Chondrocyte (in vitro differentiated cells): ENCODE measurements around the gene MBD3. TPM values are rescaled to one million over a fixed set of nuclear protein-coding genes. Genes with fewer than 3 reads are reported as not detected.

Experiments
- DNase-seq: peaks from one replicate; pipeline ENCODE4 v3.0.0; 2021; ENCODE audit warnings: mixed read lengths, low spot score
- H3K27ac Mint-ChIP-seq: one replicate; pipeline ENCODE4 v1.8.0; 2021; ENCODE audit warnings: mild to moderate bottlenecking, moderate library complexity, mixed read lengths; ENCODE audit not compliant: unreplicated experiment
- H3K27me3 Mint-ChIP-seq: 2 replicates; pipeline ENCODE4 v1.8.0; 2021; ENCODE audit warnings: low read depth, mixed read lengths
- H3K36me3 Mint-ChIP-seq: 2 replicates; pipeline ENCODE4 v1.8.0; 2021; ENCODE audit warnings: low read depth, mixed read lengths
- H3K4me1 Mint-ChIP-seq: 2 replicates; pipeline ENCODE4 v1.8.0; 2021; ENCODE audit warnings: low read depth, mild to moderate bottlenecking, mixed read lengths
- H3K4me3 Mint-ChIP-seq: one replicate; pipeline ENCODE4 v1.8.0; 2021; ENCODE audit warnings: mild to moderate bottlenecking, moderate library complexity, mixed read lengths; ENCODE audit not compliant: unreplicated experiment
- H3K9me3 Mint-ChIP-seq: 2 replicates; pipeline ENCODE4 v1.8.0; 2021; ENCODE audit warnings: low read depth, mixed read lengths
- CTCF ChIP-seq: fragments of 200-600 bp; sonication (generic); IDR thresholded peaks from 2 replicates; pipeline ENCODE4 v1.5.0; 2021; ENCODE audit warnings: antibody characterized with exemption, mild to moderate bottlenecking, moderate library complexity
- total RNA-seq: library from RNA; stranded (reverse); gene quantifications from 3 replicates; pipeline ENCODE4 v1.2.1, GENCODE V29; 2021

MBD3 gene
- total RNA-seq, 1 donor from 2014 or later = 83.6 TPM

DNA sequence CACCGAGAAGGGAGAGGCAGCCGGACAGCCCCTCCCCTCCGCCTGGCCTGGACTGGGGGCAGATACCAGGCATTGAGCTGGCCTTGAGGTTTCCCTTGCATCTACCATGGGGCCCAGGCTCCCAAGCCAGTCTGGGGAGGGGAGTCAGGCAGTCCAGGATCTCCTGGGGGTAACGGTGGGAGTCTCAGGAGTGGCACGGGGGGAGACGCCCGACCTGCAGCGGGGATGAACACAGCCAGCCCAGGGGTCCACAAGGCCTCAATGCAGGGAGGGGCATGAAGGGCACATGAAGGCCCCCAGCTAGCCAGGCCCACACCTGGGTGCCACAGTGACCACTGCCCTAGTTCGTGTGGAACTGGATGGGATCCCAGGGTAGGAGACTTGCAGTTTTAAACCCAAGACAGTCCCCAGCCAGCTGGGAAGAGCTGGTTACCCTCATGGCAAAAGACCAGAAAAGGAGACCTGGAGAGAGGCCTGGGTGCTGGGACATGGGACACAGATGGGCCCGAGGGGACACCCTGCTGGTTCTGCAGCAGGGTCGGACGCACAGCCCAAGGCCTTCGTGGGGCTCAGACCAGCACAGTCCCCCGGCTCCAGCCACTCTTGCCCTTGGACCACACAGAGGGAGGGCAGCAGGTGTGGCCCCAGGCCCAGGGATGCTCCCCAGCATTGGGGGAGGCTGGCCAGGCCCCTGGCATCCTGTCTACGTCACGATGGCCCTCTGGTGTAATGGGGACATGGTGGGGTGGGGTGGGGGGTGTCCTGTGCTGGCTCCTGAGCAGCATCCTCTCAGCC, 17.2 kb upstream of the MBD3 start:
- no peak overlapping the region for H3K27ac Mint-ChIP-seq
- H3K36me3 Mint-ChIP-seq = peaks cover 10% of the 10 kb centered on the region
- H3K4me1 Mint-ChIP-seq = peaks cover 10% of the 10 kb centered on the region
- H3K9me3 Mint-ChIP-seq = no peaks in the 10 kb centered on the region
- no peak for TF ChIP-seq CTCF
- no peak overlapping the region for H3K4me3 Mint-ChIP-seq
- no peak for DNase-seq
- H3K27me3 Mint-ChIP-seq = no peaks in the 10 kb centered on the region

DNA sequence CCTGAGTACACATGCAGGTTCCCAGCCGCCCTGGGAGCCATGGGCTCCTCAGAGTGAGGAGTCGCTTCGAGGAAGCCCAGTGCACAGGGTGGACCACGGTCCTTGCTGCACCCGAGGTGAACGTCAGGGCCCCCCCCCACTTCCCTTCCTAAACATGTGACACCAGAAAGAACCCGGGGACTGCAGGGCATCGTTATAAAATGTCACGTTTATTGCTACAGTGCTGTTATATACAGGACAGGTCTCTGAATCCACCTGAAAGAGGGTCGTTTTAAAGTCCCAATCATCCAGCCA, 16.4 kb upstream of the MBD3 start:
- Mint-ChIP-seq H3K9me3 (no peaks in the 10 kb centered on the region), H3K36me3 (peaks cover 7% of the 10 kb centered on the region), H3K4me3 (no peak overlapping the region), H3K27me3 (no peaks in the 10 kb centered on the region), H3K4me1 (peaks cover 18% of the 10 kb centered on the region), H3K27ac (no peak overlapping the region)
- no peak for TF ChIP-seq CTCF
- DNase-seq = no peak

- Mint-ChIP-seq H3K4me3 (no peak overlapping the region), H3K27ac (peak overlapping the region; percentile 32), H3K4me1 (peaks cover 22% of the 10 kb centered on the region), H3K27me3 (no peaks in the 10 kb centered on the region), H3K9me3 (no peaks in the 10 kb centered on the region), H3K36me3 (peaks cover 7% of the 10 kb centered on the region)
- TF ChIP-seq CTCF = no peak
- no peak for DNase-seq
Measured at GRCh38 chr19:1608359-1609102, 15.9 kb upstream of the MBD3 start.

DNA sequence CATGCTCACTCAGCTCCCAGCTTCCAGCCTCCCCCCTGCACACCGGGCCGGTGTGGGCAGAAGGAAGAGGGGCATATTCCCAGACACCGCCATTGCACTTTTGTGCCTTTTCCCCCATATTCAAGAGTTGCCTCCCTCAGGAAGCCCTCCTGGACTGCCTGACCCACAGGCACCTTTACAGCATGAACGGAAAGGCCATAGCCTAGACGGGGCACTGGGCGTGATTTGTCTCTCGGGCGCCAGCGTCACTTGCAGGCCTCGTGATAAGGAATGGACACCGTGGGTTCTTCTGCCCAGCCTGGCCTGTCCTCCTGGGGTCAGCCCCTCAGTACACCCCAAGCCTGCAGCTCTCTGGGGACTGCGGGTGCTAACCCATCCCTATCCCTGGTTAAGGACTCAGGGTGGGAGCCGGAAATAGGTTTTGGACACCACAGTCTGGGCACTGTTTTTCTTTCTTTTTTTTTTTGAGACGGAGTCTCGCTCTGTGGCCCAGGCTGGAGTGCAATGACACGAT, 13.5 kb upstream of the MBD3 start:
- no peak for DNase-seq
- no peak for TF ChIP-seq CTCF
- no peaks in the 10 kb centered on the region for H3K27me3 Mint-ChIP-seq
- H3K4me3 Mint-ChIP-seq = peak overlapping the region; percentile 92
- peaks cover 3% of the 10 kb centered on the region for H3K36me3 Mint-ChIP-seq
- peaks cover 28% of the 10 kb centered on the region for H3K4me1 Mint-ChIP-seq
- H3K9me3 Mint-ChIP-seq = no peaks in the 10 kb centered on the region
- H3K27ac Mint-ChIP-seq = peak overlapping the region; percentile 100

DNA sequence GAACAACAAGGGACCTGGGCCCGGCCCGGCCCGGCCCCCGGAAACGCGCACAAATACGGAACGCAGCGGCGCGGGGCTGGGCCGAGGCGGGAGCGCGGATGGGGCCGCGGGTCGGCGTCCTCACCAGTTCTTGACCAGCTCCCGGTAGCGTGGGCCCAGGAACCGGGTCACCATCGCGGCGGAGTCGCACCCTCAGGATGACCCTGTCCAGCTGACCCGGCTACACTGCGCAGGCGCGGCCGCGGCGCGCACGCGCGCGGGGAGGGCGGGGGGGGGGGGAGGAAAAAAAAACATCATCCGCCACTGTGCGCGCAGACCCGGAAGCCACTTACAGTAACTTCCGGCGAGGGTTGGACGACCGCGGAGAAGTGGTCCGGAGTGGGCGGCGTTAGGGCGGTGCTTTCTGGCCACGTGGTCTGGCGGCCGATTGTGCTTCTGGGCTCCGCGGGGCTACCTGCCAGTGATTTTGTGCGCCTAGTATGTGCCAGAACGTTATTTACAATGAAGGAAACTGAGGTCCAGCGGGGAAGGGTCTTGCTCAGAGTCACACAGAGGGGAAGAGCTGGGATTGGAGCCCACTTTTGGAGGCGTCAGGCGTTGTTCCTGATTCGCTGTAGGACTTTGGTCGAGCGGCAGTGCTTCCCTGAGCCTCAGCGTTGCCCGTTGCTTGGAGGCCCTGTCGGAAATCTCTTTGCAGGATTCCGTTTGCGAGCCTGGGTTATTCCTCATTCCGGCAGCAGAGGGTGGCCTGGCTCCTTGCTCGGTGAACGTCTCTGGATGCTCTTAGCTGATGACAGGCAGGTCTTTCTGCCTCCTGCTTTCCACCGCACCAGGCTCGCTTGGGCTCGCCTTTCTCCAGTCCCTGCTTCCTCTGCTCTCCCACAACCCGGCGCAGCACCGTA, 12.8 kb upstream of the MBD3 start, which contains the start of gene UQCR11:
TSS of gene UQCR11 (minus strand) at position 227 of the 902 bp plus-strand sequence. CDS start at position 174, 53 bp downstream.
- Mint-ChIP-seq H3K4me3 (peak within 1 kb of the TSS; percentile 92), H3K27ac (peak within 1 kb of the TSS; percentile 100), H3K27me3 (no peaks in the 10 kb centered on the region), H3K4me1 (peaks cover 28% of the 10 kb centered on the region), H3K9me3 (no peaks in the 10 kb centered on the region), H3K36me3 (peaks cover 1% of the 10 kb centered on the region)
- TF ChIP-seq CTCF = peak; percentile 83
- DNase-seq = peak; percentile 97
